ENCODE data around the gene PRKG1.
"Not testable (repeated sequence)": the region's sequence is repeated elsewhere in the genome, so short reads cannot be mapped to it uniquely, and the experiment has no call there.

Gene PRKG1

GRCh38 chr10:52020173-52020572, 945.9 kb downstream of the PRKG1 start:
- DNase-seq (ENCODE audit: low read depth): no peak

- DNase-seq (ENCODE audit: low read depth): no peak
Measured at GRCh38 chr10:52020702-52021101, 946.4 kb downstream of the PRKG1 start.

GRCh38 chr10:52027055-52027705, 952.9 kb downstream of the PRKG1 start:
- DNase-seq (ENCODE audit: low read depth): no peak

GRCh38 chr10:52028523-52028858, 954.2 kb downstream of the PRKG1 start:
- no peak for DNase-seq (ENCODE audit: low read depth)

- no peak for DNase-seq (ENCODE audit: low read depth)
Measured at GRCh38 chr10:52029628-52030027, 955.3 kb downstream of the PRKG1 start.

GRCh38 chr10:52030051-52030790, 955.9 kb downstream of the PRKG1 start:
- no peak for DNase-seq (ENCODE audit: low read depth)

GRCh38 chr10:52030975-52031374, 956.7 kb downstream of the PRKG1 start:
- no peak for DNase-seq (ENCODE audit: low read depth)

- DNase-seq (ENCODE audit: low read depth): no peak
Measured at GRCh38 chr10:52031771-52032170, 957.5 kb downstream of the PRKG1 start.

- DNase-seq (ENCODE audit: low read depth): no peak
Measured at GRCh38 chr10:52032681-52033629, 958.7 kb downstream of the PRKG1 start.

GRCh38 chr10:52039002-52039793, 964.9 kb downstream of the PRKG1 start:
- DNase-seq (ENCODE audit: low read depth): not testable (repeated sequence)

GRCh38 chr10:52040486-52040885, 966.2 kb downstream of the PRKG1 start:
- DNase-seq (ENCODE audit: low read depth): no peak

- DNase-seq (ENCODE audit: low read depth): no peak
Measured at GRCh38 chr10:52043811-52044210, 969.5 kb downstream of the PRKG1 start.

- DNase-seq (ENCODE audit: low read depth): no peak
Measured at GRCh38 chr10:52048051-52048450, 973.8 kb downstream of the PRKG1 start.

GRCh38 chr10:52050429-52051047, 976.3 kb downstream of the PRKG1 start:
- no peak for DNase-seq (ENCODE audit: low read depth)

GRCh38 chr10:52053497-52053896, 979.2 kb downstream of the PRKG1 start:
- no peak for DNase-seq (ENCODE audit: low read depth)

- no peak for DNase-seq (ENCODE audit: low read depth)
Measured at GRCh38 chr10:52056291-52056690, 982.0 kb downstream of the PRKG1 start.

GRCh38 chr10:52059089-52059488, 984.8 kb downstream of the PRKG1 start:
- DNase-seq (ENCODE audit: low read depth): no peak

- DNase-seq (ENCODE audit: low read depth): no peak
Measured at GRCh38 chr10:52063159-52063558, 988.9 kb downstream of the PRKG1 start.

- DNase-seq (ENCODE audit: low read depth): no peak
Measured at GRCh38 chr10:52064084-52064845, 990.0 kb downstream of the PRKG1 start.

- DNase-seq (ENCODE audit: low read depth): no peak
Measured at GRCh38 chr10:52066383-52066782, 992.1 kb downstream of the PRKG1 start.

GRCh38 chr10:52068485-52068884, 994.2 kb downstream of the PRKG1 start:
- no peak for DNase-seq (ENCODE audit: low read depth)
